HG03066 (cell line): Measurements from ENCODE around the gene ARHGEF10L.
"Not testable (repeated sequence)": the region's sequence is repeated elsewhere in the genome, so short reads cannot be mapped to it uniquely, and the experiment has no call there.

Experiments used
- ATAC-seq: cut with Tn5 transposase; IDR thresholded peaks from one replicate; pipeline ENCODE4 v1.9.1; 2021; ENCODE audit warnings: low read depth; ENCODE audit not compliant: unreplicated experiment

The ARHGEF10L gene, protein sequence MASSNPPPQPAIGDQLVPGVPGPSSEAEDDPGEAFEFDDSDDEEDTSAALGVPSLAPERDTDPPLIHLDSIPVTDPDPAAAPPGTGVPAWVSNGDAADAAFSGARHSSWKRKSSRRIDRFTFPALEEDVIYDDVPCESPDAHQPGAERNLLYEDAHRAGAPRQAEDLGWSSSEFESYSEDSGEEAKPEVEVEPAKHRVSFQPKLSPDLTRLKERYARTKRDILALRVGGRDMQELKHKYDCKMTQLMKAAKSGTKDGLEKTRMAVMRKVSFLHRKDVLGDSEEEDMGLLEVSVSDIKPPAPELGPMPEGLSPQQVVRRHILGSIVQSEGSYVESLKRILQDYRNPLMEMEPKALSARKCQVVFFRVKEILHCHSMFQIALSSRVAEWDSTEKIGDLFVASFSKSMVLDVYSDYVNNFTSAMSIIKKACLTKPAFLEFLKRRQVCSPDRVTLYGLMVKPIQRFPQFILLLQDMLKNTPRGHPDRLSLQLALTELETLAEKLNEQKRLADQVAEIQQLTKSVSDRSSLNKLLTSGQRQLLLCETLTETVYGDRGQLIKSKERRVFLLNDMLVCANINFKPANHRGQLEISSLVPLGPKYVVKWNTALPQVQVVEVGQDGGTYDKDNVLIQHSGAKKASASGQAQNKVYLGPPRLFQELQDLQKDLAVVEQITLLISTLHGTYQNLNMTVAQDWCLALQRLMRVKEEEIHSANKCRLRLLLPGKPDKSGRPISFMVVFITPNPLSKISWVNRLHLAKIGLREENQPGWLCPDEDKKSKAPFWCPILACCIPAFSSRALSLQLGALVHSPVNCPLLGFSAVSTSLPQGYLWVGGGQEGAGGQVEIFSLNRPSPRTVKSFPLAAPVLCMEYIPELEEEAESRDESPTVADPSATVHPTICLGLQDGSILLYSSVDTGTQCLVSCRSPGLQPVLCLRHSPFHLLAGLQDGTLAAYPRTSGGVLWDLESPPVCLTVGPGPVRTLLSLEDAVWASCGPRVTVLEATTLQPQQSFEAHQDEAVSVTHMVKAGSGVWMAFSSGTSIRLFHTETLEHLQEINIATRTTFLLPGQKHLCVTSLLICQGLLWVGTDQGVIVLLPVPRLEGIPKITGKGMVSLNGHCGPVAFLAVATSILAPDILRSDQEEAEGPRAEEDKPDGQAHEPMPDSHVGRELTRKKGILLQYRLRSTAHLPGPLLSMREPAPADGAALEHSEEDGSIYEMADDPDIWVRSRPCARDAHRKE (N-terminal part only)

DNA sequence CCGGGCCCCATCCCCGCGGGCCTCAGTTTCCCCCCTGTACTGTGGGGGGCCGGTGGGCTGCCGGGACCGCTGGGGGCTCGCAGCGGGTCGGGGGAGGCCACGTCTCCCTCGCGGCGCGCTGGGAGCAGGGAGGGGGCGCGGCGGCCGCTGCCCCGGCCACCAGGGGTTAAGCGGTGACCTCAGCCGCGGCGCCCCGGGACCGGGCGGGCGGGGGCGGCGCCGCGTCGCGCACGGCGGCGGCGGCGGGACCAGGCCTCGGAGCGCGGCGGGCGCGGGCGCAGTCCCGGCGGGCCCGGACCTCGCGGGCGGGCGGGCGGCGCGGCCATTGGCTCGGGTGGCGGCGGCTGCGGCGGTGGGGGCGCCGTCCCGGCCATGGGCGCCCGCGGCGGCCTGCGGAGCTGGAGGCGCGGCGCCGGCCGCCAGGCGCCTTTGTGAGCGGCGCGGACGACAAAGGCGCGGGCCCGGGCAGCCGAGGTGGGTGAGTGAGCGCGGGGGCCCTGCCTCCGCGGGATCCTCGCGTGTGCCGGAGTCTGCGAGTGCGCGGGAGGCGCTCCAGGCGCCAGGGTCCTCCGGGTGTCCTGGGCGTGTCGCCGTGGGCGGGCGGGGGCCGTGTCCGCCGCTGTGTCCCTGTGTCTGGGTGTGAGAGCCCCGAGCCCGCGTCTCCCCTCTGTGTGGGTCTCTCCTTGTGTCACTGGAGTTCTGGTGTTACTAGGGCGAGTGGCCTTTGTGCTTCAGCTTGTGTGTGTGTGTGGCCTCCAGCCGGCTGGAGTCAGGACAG lies at the start of gene ARHGEF10L:
TSS of gene ARHGEF10L (plus strand) at position 222 of the 778 bp plus-strand sequence. CDS start 40,898 bp downstream, outside the sequence.
- no peak for ATAC-seq

- ATAC-seq: not testable (repeated sequence)
These were observed 49.6 kb upstream of the ARHGEF10L start for GRCh38 chr1:17489768-17490417.

- not testable (repeated sequence) for ATAC-seq
These were observed 48.8 kb upstream of the ARHGEF10L start for GRCh38 chr1:17490667-17491066.

GRCh38 chr1:17494114-17494729 lies 45.3 kb upstream of the ARHGEF10L start:
- ATAC-seq: no peak

GRCh38 chr1:17496419-17496818 lies 43.1 kb upstream of the ARHGEF10L start:
- ATAC-seq: no peak

GRCh38 chr1:17498214-17498613 lies 41.3 kb upstream of the ARHGEF10L start:
- ATAC-seq: no peak

DNA sequence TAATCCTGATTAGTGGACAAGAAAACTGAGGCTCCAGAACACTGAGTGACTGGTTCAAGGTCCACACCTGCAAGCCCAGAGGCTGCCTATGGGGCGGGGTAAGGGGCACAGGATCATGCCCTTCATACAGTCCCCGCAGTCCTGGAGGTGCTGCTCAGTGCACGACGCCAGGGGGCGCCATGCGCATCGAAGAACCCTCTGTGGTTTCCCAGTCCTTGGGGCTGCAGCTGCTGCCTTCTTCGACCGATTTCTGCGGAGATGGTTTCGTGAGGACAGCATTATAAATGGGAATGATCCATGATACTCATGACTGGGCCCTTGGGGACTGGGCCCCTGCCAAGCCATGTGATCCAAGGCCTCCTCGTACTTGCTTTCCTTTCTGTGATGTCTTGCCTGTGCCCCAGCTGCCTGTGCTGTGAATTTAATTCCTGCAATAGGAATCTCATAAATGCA lies 37.1 kb upstream of the ARHGEF10L start:
- ATAC-seq: no peak

- no peak for ATAC-seq
These were observed 36.4 kb upstream of the ARHGEF10L start for GRCh38 chr1:17503146-17503545.

- not testable (repeated sequence) for ATAC-seq
These were observed 32.3 kb upstream of the ARHGEF10L start for GRCh38 chr1:17507200-17507599.

DNA sequence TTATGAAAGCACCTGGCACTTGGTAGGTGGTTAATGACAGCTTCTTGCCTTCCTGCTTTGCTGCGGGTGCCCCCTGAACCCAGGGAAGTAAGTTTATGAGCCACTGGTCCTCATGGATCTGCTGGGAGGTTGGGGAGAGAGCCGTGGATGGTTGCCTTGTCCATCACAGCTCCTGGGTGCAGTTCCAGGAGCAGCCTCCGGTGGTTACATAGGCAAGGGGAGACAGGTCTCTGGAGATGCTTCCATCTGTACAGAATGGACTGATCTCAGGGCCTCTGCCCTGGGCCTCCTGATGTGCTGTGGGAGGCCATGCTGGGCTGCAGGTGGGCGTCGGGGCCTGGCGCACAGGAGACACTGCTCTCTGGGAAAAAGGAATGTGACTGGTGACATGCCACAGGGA lies 31.6 kb upstream of the ARHGEF10L start:
- ATAC-seq: no peak

- ATAC-seq: no peak
These were observed 30.1 kb upstream of the ARHGEF10L start for GRCh38 chr1:17509363-17509762.

- no peak for ATAC-seq
These were observed 29.4 kb upstream of the ARHGEF10L start for GRCh38 chr1:17510138-17510537.

DNA sequence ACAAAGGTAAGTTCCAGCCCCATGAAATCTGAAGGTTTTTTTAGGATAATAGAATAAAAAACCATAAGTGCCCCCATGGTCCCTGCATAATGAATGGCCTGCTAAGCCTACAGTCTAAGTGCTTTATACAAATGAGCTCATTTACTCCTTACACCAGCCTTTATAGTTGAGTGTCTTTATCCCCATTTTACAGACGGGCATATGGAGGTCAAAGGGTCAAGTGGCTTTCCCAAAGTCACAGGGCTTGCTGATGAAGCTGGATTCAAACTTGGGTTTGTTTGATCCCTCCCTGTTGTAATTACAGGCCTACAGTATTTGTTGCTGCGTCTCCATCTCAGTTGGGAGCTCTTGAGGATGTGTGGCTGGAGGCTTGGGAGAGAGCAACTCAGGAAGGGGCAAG lies 28.3 kb upstream of the ARHGEF10L start:
- ATAC-seq: no peak

DNA sequence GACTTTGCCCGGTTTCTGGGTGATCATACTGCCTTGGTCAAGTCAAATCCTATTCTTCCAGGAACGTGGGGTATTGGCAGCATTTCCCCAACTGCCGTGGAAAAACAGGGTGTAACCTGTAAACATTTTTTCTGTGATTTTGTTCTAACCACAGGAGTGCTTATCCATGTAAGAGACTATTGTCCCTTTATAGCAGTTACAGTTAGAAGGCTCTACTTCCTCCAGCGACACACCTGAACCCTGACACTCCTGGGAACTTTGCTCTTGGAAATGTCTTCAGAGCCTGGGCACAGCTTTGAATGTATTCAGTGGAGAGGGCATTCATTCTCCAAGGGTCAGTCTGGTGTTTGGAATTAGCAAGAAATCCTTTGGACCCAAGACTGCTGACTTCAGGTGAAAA lies 26.4 kb upstream of the ARHGEF10L start:
- no peak for ATAC-seq

GRCh38 chr1:17514776-17515175 lies 24.7 kb upstream of the ARHGEF10L start:
- no peak for ATAC-seq

DNA sequence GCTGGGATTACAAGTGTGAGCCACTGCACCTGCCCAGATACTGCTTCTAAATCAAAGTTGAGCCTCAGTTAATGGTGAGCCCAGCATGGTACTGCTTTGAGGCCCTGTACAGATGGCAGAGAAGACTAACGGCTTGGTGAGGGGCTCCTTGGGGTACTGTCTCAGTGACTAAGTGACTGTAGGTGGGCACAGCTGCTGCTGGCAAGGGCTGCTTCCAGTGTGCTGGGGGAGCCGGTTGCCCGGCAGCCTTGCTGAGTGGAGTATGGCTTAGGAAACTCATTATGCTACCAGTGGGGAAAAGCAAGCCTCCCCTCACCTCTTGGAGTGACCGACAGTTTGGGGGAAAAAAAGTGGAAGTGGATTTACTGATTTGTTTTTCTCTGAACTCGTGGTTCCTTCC lies 23.6 kb upstream of the ARHGEF10L start:
- ATAC-seq: no peak

GRCh38 chr1:17516303-17517214 lies 22.9 kb upstream of the ARHGEF10L start:
- no peak for ATAC-seq

GRCh38 chr1:17520041-17520440 lies 19.5 kb upstream of the ARHGEF10L start:
- no peak for ATAC-seq
